Breast epithelium (tissue), 4 donors: ENCODE data around the gene RNF141. TPM values are rescaled to one million over a fixed set of nuclear protein-coding genes. Genes with fewer than 3 reads are reported as not detected.

Experiments used
- DNase-seq, 2 donors: peaks; one replicate each; pipeline ENCODE4 v3.0.0-alpha.2; 2019; ENCODE audit warnings: low spot score in 2 of 2
- H3K27ac ChIP-seq, 2 donors: fragments of 200-600 bp; sonication (generic) in 1 of 2; one replicate each; pipeline ENCODE4 v1.5.1; 2016 to 2019; ENCODE audit warnings: mild to moderate bottlenecking in 1 of 2
- H3K27me3 ChIP-seq, 2 donors: fragments of 200-600 bp; sonication (generic) in 1 of 2; one replicate each; pipeline versions ENCODE4 v1.5.1 to v1.6.0; 2017 to 2019; ENCODE audit warnings: control low read depth in 1 of 2, mild to moderate bottlenecking in 1 of 2
- H3K36me3 ChIP-seq: fragments of 200-600 bp; one replicate; pipeline ENCODE4 v1.5.1; 2019
- H3K4me1 ChIP-seq, 2 donors: fragments of 200-600 bp; sonication (generic); one replicate each; pipeline ENCODE4 v1.5.1; 2016 to 2019; ENCODE audit warnings: control low read depth in 1 of 2
- H3K4me3 ChIP-seq, 3 donors: fragments of 200-600 bp; sonication (generic); 1 replicate in 2 of 3; 2 replicates in 1 of 3; pipeline ENCODE4 v1.5.1; 2016 to 2019; ENCODE audit warnings: mild to moderate bottlenecking in 3 of 3, moderate library complexity in 2 of 3
- H3K9me3 ChIP-seq, 2 donors: fragments of 200-600 bp; sonication (generic) in 1 of 2; one replicate each; pipeline ENCODE4 v1.5.1; 2016 to 2019; ENCODE audit warnings: control low read depth in 1 of 2
- CTCF ChIP-seq, 3 donors: fragments of 450-650 bp; IDR thresholded peaks; one replicate each; pipeline ENCODE4 v1.5.1; 2016 to 2017; ENCODE audit warnings: antibody characterized with exemption in 3 of 3, mild to moderate bottlenecking in 3 of 3, moderate library complexity in 3 of 3
- POLR2A ChIP-seq: fragments of 450-650 bp; IDR thresholded peaks from one replicate; pipeline ENCODE4 v1.6.1; 2016; ENCODE audit warnings: antibody characterized with exemption, mild to moderate bottlenecking, moderate library complexity
- POLR2AphosphoS5 ChIP-seq, 3 donors: sonication (generic); formaldehyde crosslinking; IDR thresholded peaks; one replicate each; pipeline ENCODE4 v1.6.1; 2017; ENCODE audit warnings: antibody characterized with exemption in 3 of 3
- intact Hi-C: fragments of 100-400 bp; cut with DNase I; formaldehyde crosslinking; loops from one replicate; pipeline ENCODE4 v1.15.1; 2023; ENCODE audit warnings: low total_unique reads
- total RNA-seq, 3 donors: library from RNA; depleted of rRNA; stranded (reverse); fragments of >200 nt; gene quantifications; one replicate each; pipeline ENCODE4 v1.1.0, GENCODE V29; 2016

The RNF141 gene
- total RNA-seq, 3 donors from 2014 or later: 31.1 to 54.1 (median 45.8) TPM

GRCh38 chr11:10542776-10543175 is 1.8 kb upstream of the RNF141 start:
- Histone ChIP-seq H3K4me1 (no peaks in the 10 kb centered on the region), H3K9me3 (no peaks in the 10 kb centered on the region), H3K36me3 (no peaks in the 10 kb centered on the region), H3K4me3 (no peak overlapping the region), H3K27ac (no peak overlapping the region), H3K27me3 (no peaks in the 10 kb centered on the region)
- TF ChIP-seq CTCF (IDR thresholded peaks at IDR 0.05) (no peak), POLR2A (no peak), POLR2AphosphoS5 (IDR thresholded peaks at IDR 0.05) (no peak)
- no peak for DNase-seq
- intact Hi-C loops: no loop called here

GRCh38 chr11:10541561-10541930 is 559 bp upstream of the RNF141 start:
- no peaks in the 10 kb centered on the region for H3K27me3 ChIP-seq
- H3K4me3 ChIP-seq: peak overlapping the region; percentile 80 to 91 (median 90)
- intact Hi-C loops: no loop called here

GRCh38 chr11:10540546-10540914 is 457 bp downstream of the RNF141 start:
- no peaks in the 10 kb centered on the region for H3K27me3 ChIP-seq
- intact Hi-C loops: no loop called here
- peak overlapping the region; percentile 80 to 91 (median 90) for H3K4me3 ChIP-seq
- peak overlapping the region; percentile 91 to 95 for H3K27ac ChIP-seq
- DNase-seq: peak; percentile 31 to 61
- no peak for TF ChIP-seq POLR2AphosphoS5 (IDR thresholded peaks at IDR 0.05)
- no peak for TF ChIP-seq CTCF (IDR thresholded peaks at IDR 0.05)
- no peak for TF ChIP-seq POLR2A
- no peaks in the 10 kb centered on the region for H3K4me1 ChIP-seq
- no peaks in the 10 kb centered on the region for H3K9me3 ChIP-seq
- H3K36me3 ChIP-seq: no peaks in the 10 kb centered on the region

More at GRCh38 chr11:10541561-10541930, 559 bp upstream of the RNF141 start:
- TF ChIP-seq CTCF (IDR thresholded peaks at IDR 0.05): no peak
- no peak for TF ChIP-seq POLR2AphosphoS5 (IDR thresholded peaks at IDR 0.05)
- TF ChIP-seq POLR2A: no peak
- no peak for DNase-seq
- no peaks in the 10 kb centered on the region for H3K9me3 ChIP-seq
- H3K27ac ChIP-seq: peak overlapping the region; percentile 91 to 95
- H3K36me3 ChIP-seq: no peaks in the 10 kb centered on the region
- H3K4me1 ChIP-seq: no peaks in the 10 kb centered on the region

GRCh38 chr11:10539339-10539738 is 1.6 kb downstream of the RNF141 start:
- Histone ChIP-seq H3K27ac (no peak overlapping the region), H3K27me3 (no peaks in the 10 kb centered on the region), H3K4me1 (no peaks in the 10 kb centered on the region), H3K9me3 (no peaks in the 10 kb centered on the region), H3K4me3 (no peak overlapping the region), H3K36me3 (no peaks in the 10 kb centered on the region)
- no peak for DNase-seq
- intact Hi-C loops: no loop called here
- TF ChIP-seq POLR2A (no peak), POLR2AphosphoS5 (IDR thresholded peaks at IDR 0.05) (no peak), CTCF (IDR thresholded peaks at IDR 0.05) (no peak)

- H3K4me3 ChIP-seq: no peak overlapping the region
- H3K36me3 ChIP-seq: no peaks in the 10 kb centered on the region
- intact Hi-C loops: no loop called here
- H3K27ac ChIP-seq: no peak overlapping the region
- TF ChIP-seq CTCF (IDR thresholded peaks at IDR 0.05): no peak
- no peak for TF ChIP-seq POLR2A
- TF ChIP-seq POLR2AphosphoS5 (IDR thresholded peaks at IDR 0.05): no peak
- DNase-seq: no peak
- no peaks in the 10 kb centered on the region for H3K4me1 ChIP-seq
- H3K27me3 ChIP-seq: no peaks in the 10 kb centered on the region
- no peaks in the 10 kb centered on the region for H3K9me3 ChIP-seq
These were observed 2.1 kb downstream of the RNF141 start for GRCh38 chr11:10538924-10539323.
